ENCODE results near the gene CIDEB.

Gene CIDEB

DNA sequence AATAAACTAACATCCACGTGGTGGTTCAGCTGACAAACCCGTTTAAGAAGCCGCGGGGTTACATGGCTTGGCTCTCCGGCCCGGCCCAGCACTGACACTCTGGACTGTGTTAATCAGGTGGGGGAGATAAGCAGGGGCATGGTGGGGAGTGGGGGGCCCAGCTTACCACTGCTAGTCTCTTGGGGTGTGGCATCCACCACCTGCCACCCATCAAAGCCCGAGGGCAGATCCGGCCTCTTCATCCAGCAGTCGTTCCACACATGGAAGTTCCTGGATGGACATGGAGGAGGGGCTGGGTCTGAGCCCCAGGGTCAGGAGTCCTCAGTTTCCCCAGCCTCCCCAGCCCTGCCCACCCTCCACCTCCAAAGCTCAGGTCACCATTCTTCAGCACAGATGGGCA lies 49.7 kb downstream of the CIDEB start:
- no peak overlapping the region for H2AFZ ChIP-seq (ENCODE audit: low read length, unreplicated experiment)
- no peak overlapping the region for H3K27ac ChIP-seq (ENCODE audit: low read depth, low read length)
- no peaks in the 10 kb centered on the region for H3K36me3 ChIP-seq (ENCODE audit: insufficient read depth, low read length)
- H3K79me2 ChIP-seq (ENCODE audit: control insufficient read depth, insufficient read depth, low read length, unreplicated experiment): no peaks in the 10 kb centered on the region
- H3K4me3 ChIP-seq (ENCODE audit: low read depth, low read length): no peak overlapping the region
- H3K27me3 ChIP-seq (ENCODE audit: insufficient read depth, low read length): no peaks in the 10 kb centered on the region
- peaks cover 8% of the 10 kb centered on the region for H3K4me1 ChIP-seq (ENCODE audit: control insufficient read depth, insufficient read depth, low read length, unreplicated experiment)

GRCh38 chr14:24256960-24257359 lies 50.8 kb downstream of the CIDEB start:
- Histone ChIP-seq H3K36me3 (ENCODE audit: insufficient read depth, low read length) (no peaks in the 10 kb centered on the region), H3K79me2 (ENCODE audit: control insufficient read depth, insufficient read depth, low read length, unreplicated experiment) (no peaks in the 10 kb centered on the region), H2AFZ (ENCODE audit: low read length, unreplicated experiment) (no peak overlapping the region), H3K4me1 (ENCODE audit: control insufficient read depth, insufficient read depth, low read length, unreplicated experiment) (peaks cover 13% of the 10 kb centered on the region), H3K4me3 (ENCODE audit: low read depth, low read length) (no peak overlapping the region), H3K27me3 (ENCODE audit: insufficient read depth, low read length) (no peaks in the 10 kb centered on the region), H3K27ac (ENCODE audit: low read depth, low read length) (no peak overlapping the region)

DNA sequence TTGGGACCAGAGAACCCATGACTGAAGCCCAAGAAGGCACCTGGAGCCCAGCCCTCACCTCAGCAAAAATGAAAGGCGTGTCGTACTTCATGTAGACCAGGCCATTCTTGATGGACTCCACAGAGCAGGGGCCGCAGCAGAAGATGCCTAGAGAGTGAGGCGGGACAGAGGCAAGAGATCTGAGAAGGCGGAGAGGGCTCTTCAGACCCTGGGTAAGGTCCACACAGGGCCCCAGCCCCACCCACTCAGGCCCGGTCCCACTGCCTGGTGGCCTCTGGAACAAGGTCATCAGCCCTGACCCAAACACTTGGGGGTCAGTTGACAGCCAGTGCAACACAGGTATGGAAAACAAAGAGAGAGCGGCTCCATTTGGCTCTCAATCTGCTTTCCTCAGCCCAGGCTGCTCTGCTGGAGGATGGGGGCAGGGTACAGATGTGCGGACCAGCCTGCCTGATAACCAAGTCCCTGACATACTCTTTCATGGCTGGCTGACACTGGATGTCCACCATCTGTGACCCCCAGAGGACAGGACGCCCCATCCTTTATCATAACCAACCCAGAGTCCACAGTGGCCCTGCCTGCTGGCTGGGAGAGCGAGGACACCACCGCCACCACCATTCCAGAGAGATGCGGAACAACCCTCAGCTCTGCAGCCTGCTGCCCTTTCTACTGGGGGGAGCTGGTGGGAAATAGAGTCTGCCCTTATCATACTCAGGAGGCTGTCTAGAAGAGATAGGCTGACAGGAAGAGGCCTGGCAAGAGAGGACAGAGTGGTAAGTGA lies 51.7 kb downstream of the CIDEB start:
- no peak overlapping the region for H2AFZ ChIP-seq (ENCODE audit: low read length, unreplicated experiment)
- H3K4me1 ChIP-seq (ENCODE audit: control insufficient read depth, insufficient read depth, low read length, unreplicated experiment): peaks cover 20% of the 10 kb centered on the region
- no peaks in the 10 kb centered on the region for H3K36me3 ChIP-seq (ENCODE audit: insufficient read depth, low read length)
- H3K79me2 ChIP-seq (ENCODE audit: control insufficient read depth, insufficient read depth, low read length, unreplicated experiment): no peaks in the 10 kb centered on the region
- H3K4me3 ChIP-seq (ENCODE audit: low read depth, low read length): no peak overlapping the region
- H3K27me3 ChIP-seq (ENCODE audit: insufficient read depth, low read length): no peaks in the 10 kb centered on the region
- no peak overlapping the region for H3K27ac ChIP-seq (ENCODE audit: low read depth, low read length)

DNA sequence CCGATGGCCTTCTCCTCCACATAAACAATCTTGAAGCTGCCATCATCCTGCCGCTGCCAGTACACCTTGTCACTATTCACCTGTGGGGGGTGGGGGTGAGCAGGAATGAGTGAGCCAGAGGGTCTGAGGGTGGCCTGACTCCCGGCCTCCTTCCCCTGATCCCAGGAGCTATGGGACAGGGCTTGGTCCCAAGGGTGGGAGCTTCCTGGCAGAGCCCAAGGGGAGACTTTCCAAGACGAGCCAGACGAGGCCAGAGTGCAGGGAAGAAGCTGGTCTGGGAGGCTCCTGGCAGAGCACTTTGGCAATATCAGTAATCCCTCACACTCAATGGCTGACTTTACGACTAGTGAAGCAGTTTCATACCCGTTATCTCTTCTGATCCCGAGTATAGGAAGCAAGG lies 52.3 kb downstream of the CIDEB start:
- Histone ChIP-seq H3K4me1 (ENCODE audit: control insufficient read depth, insufficient read depth, low read length, unreplicated experiment) (peaks cover 27% of the 10 kb centered on the region), H2AFZ (ENCODE audit: low read length, unreplicated experiment) (no peak overlapping the region), H3K79me2 (ENCODE audit: control insufficient read depth, insufficient read depth, low read length, unreplicated experiment) (no peaks in the 10 kb centered on the region), H3K4me3 (ENCODE audit: low read depth, low read length) (no peak overlapping the region), H3K27ac (ENCODE audit: low read depth, low read length) (no peak overlapping the region), H3K36me3 (ENCODE audit: insufficient read depth, low read length) (no peaks in the 10 kb centered on the region), H3K27me3 (ENCODE audit: insufficient read depth, low read length) (no peaks in the 10 kb centered on the region)
